22Rv1 (cell line): ENCODE data around the gene GNL2.
A peak's percentile ranks its signal among the peaks of the same experiment; 100 is the strongest.

Experiments
- H3K27ac ChIP-seq: fragments of 450-650 bp; 2 replicates; pipeline ENCODE4 v1.5.1; 2017
- CTCF ChIP-seq: fragments of 450-650 bp; IDR thresholded peaks from 2 replicates; pipeline ENCODE4 v1.5.1; 2017; ENCODE audit warnings: mild to moderate bottlenecking
- ZFX ChIP-seq: fragments of 450-650 bp; IDR thresholded peaks from 2 replicates; pipeline ENCODE4 v1.6.1; 2017; ENCODE audit warnings: antibody characterized with exemption, borderline replicate concordance

The GNL2 gene

GRCh38 chr1:37595440-37596181 is at the start of gene GNL2:
Gene GNL2, minus strand, starts transcription at chr1:37595937. Its CDS starts 115 bp downstream, at chr1:37595822.
- H3K27ac ChIP-seq, result peak within 1 kb of the TSS; percentile 73
- TF ChIP-seq ZFX (no peak), CTCF (no peak)

GRCh38 chr1:37641059-37641458 is 45.3 kb upstream of the GNL2 start:
- no peak for TF ChIP-seq ZFX

GRCh38 chr1:37636435-37636834 is 40.7 kb upstream of the GNL2 start:
- TF ChIP-seq CTCF (no peak), ZFX (no peak)
- H3K27ac ChIP-seq, result no peak overlapping the region

More at GRCh38 chr1:37641059-37641458, 45.3 kb upstream of the GNL2 start:
- no peak overlapping the region for H3K27ac ChIP-seq

GRCh38 chr1:37634992-37635902 is 39.5 kb upstream of the GNL2 start:
- H3K27ac ChIP-seq, result no peak overlapping the region
- no peak for TF ChIP-seq ZFX
- no peak for TF ChIP-seq CTCF

GRCh38 chr1:37634244-37634991 is 38.7 kb upstream of the GNL2 start, which contains the start of gene RSPO1:
Gene RSPO1, minus strand, starts transcription at chr1:37634892. Its CDS starts 5,231 bp downstream, at chr1:37629661.
- H3K27ac ChIP-seq, result no peak within 1 kb of the TSS
- TF ChIP-seq CTCF, result no peak
- no peak for TF ChIP-seq ZFX

GRCh38 chr1:37633938-37634243 is 38.2 kb upstream of the GNL2 start:
- H3K27ac ChIP-seq, result no peak overlapping the region
- TF ChIP-seq ZFX (no peak), CTCF (no peak)

GRCh38 chr1:37633040-37633937 is 37.6 kb upstream of the GNL2 start:
- no peak for TF ChIP-seq ZFX
- TF ChIP-seq CTCF, result no peak
- no peak overlapping the region for H3K27ac ChIP-seq
